GM23338 (cell line): ENCODE measurements around the gene PJA2. TPM values are rescaled to one million over a fixed set of nuclear protein-coding genes. Genes with fewer than 3 reads are reported as not detected.

Experiments
- ATAC-seq: fragments of 200-7000 bp; cut with Tn5 transposase; 3 replicates; pipeline ENCODE4 v1.9.1; 2020
- DNase-seq: peaks from one replicate; pipeline ENCODE4 v3.0.0-alpha.2; 2015; ENCODE audit warnings: low spot score
- H2AFZ ChIP-seq: fragments of 200-600 bp; sonication (generic); 2 replicates; pipeline ENCODE4 v1.8.0; 2016; ENCODE audit warnings: antibody characterized with exemption, mild to moderate bottlenecking, moderate library complexity
- H3F3A ChIP-seq: fragments of 200-600 bp; sonication (generic); replicated peaks from 2 replicates; pipeline ENCODE4 v1.8.0; 2017; ENCODE audit warnings: antibody characterized with exemption, mixed run types, low read depth
- H3K27ac ChIP-seq: fragments of 200-600 bp; sonication (generic); 2 replicates; pipeline ENCODE4 v1.6.1; 2016; ENCODE audit warnings: low read depth
- H3K27me3 ChIP-seq: fragments of 200-600 bp; sonication (generic); 2 replicates; pipeline ENCODE4 v1.8.0; 2016; ENCODE audit warnings: mild to moderate bottlenecking, mixed run types, moderate library complexity; ENCODE audit not compliant: insufficient read depth
- H3K36me3 ChIP-seq: fragments of 200-600 bp; sonication (generic); 2 replicates; pipeline ENCODE4 v1.8.0; 2016; ENCODE audit warnings: mild to moderate bottlenecking; ENCODE audit not compliant: insufficient read depth
- H3K4me1 ChIP-seq: fragments of 200-600 bp; sonication (generic); 2 replicates; pipeline ENCODE4 v1.8.0; 2016; ENCODE audit warnings: mild to moderate bottlenecking, moderate library complexity; ENCODE audit not compliant: insufficient read depth
- H3K4me2 ChIP-seq: fragments of 200-600 bp; sonication (generic); 2 replicates; pipeline ENCODE4 v1.7.1; 2017; ENCODE audit warnings: mixed run types
- H3K4me3 ChIP-seq: fragments of 200-600 bp; sonication (generic); 2 replicates; pipeline ENCODE4 v1.6.1; 2016; ENCODE audit warnings: mixed run types
- H3K79me2 ChIP-seq: fragments of 200-600 bp; sonication (generic); replicated peaks from 2 replicates; pipeline ENCODE4 v1.8.0; 2017; ENCODE audit warnings: mild to moderate bottlenecking; ENCODE audit not compliant: insufficient read depth
- H3K9me2 ChIP-seq: fragments of 200-600 bp; sonication (generic); 2 replicates; pipeline ENCODE4 v1.8.0; 2017; ENCODE audit not compliant: insufficient read depth
- H4K20me1 ChIP-seq: fragments of 200-600 bp; sonication (generic); replicated peaks from 2 replicates; pipeline ENCODE4 v1.8.0; 2017; ENCODE audit warnings: mild to moderate bottlenecking; ENCODE audit not compliant: insufficient read depth
- H3K27ac Mint-ChIP-seq: 2 replicates; pipeline ENCODE4 v1.8.0; 2020; ENCODE audit warnings: inconsistent platforms, mild to moderate bottlenecking, moderate library complexity, mixed read lengths
- H3K27me3 Mint-ChIP-seq: 3 replicates; pipeline ENCODE4 v1.8.0; 2022; ENCODE audit warnings: low read depth, mild to moderate bottlenecking, moderate library complexity, mixed read lengths, inconsistent platforms; ENCODE audit not compliant: insufficient read depth, poor library complexity
- H3K36me3 Mint-ChIP-seq: 3 replicates; pipeline ENCODE4 v1.8.0; 2021; ENCODE audit warnings: low read depth, mild to moderate bottlenecking, inconsistent platforms, moderate library complexity, mixed read lengths
- H3K4me1 Mint-ChIP-seq: 3 replicates; pipeline ENCODE4 v1.8.0; 2020; ENCODE audit warnings: mild to moderate bottlenecking, inconsistent platforms, mixed read lengths
- H3K4me3 Mint-ChIP-seq: 3 replicates; pipeline ENCODE4 v1.8.0; 2021; ENCODE audit warnings: moderate library complexity, mild to moderate bottlenecking, inconsistent platforms, mixed read lengths
- H3K9me3 Mint-ChIP-seq: 3 replicates; pipeline ENCODE4 v1.8.0; 2020; ENCODE audit warnings: moderate library complexity, mild to moderate bottlenecking, inconsistent platforms, mixed read lengths
- CREB1 ChIP-seq: fragments of 250-450 bp; sonication (Bioruptor Pico); IDR thresholded peaks from 2 replicates; pipeline ENCODE4 v1.5.0; 2020; ENCODE audit warnings: low read depth, mild to moderate bottlenecking, moderate library complexity
- CTCF ChIP-seq, 2 experiments: fragments of 200-600 bp in 1 of 2; sonication (generic) in 1 of 2; conservative IDR thresholded peaks; 2 replicates each; pipeline versions ENCODE4 v1.5.1 to v1.6.1; 2016 to 2017; ENCODE audit warnings: antibody characterized with exemption in 2 of 2, low read depth in 2 of 2, mild to moderate bottlenecking in 2 of 2, moderate library complexity in 1 of 2
- ETS1 ChIP-seq: IDR thresholded peaks from 2 replicates; pipeline ENCODE4 v1.6.1; 2016; ENCODE audit warnings: antibody characterized with exemption
- EZH2 ChIP-seq: fragments of 200-600 bp; sonication (generic); IDR thresholded peaks from one replicate; pipeline ENCODE4 v1.8.0; 2017; ENCODE audit warnings: antibody characterized with exemption, mild to moderate bottlenecking, low read depth; ENCODE audit not compliant: unreplicated experiment
- EZH2phosphoT487 ChIP-seq: fragments of 200-600 bp; sonication (generic); IDR thresholded peaks from one replicate; pipeline ENCODE4 v1.8.1; 2018; ENCODE audit warnings: antibody characterized with exemption; ENCODE audit not compliant: unreplicated experiment
- JUNB ChIP-seq: IDR thresholded peaks from one replicate; pipeline ENCODE4 v1.6.1; 2016; ENCODE audit warnings: antibody characterized with exemption; ENCODE audit not compliant: unreplicated experiment
- NANOG ChIP-seq: IDR thresholded peaks from 2 replicates; pipeline ENCODE4 v1.6.1; 2016; ENCODE audit warnings: antibody characterized with exemption, borderline replicate concordance
- POLR2AphosphoS5 ChIP-seq: IDR thresholded peaks from 2 replicates; pipeline ENCODE4 v1.6.1; 2016; ENCODE audit warnings: antibody characterized with exemption, low read depth
- REST ChIP-seq: IDR thresholded peaks from one replicate; pipeline ENCODE4 v1.6.1; 2018; ENCODE audit warnings: antibody characterized with exemption; ENCODE audit not compliant: unreplicated experiment
- STAT1 ChIP-seq: IDR thresholded peaks from one replicate; pipeline ENCODE4 v1.6.1; 2016; ENCODE audit warnings: antibody characterized with exemption; ENCODE audit not compliant: unreplicated experiment
- ZNF114 ChIP-seq: fragments of 250-450 bp; sonication (Bioruptor Pico); IDR thresholded peaks from 2 replicates; pipeline ENCODE4 v1.5.0; 2020; ENCODE audit warnings: mild to moderate bottlenecking, moderate library complexity
- ZNF331 ChIP-seq: fragments of 250-450 bp; sonication (Bioruptor Pico); IDR thresholded peaks from 2 replicates; pipeline ENCODE4 v1.5.0; 2020; ENCODE audit warnings: low read depth, mild to moderate bottlenecking, moderate library complexity
- ZNF462 ChIP-seq: fragments of 250-450 bp; sonication (Bioruptor Pico); IDR thresholded peaks from 2 replicates; pipeline ENCODE4 v1.5.0; 2020; ENCODE audit warnings: mild to moderate bottlenecking, moderate library complexity
- polyA plus RNA-seq: library from polyadenylated mRNA; unstranded; fragments of >200 nt; fragmentation: Nextera tagmentation; extraction: Ambion mirVana; gene quantifications from 2 replicates; pipeline ENCODE4 v1.2.1, GENCODE V29; 2016
- total RNA-seq: library from RNA; depleted of rRNA; stranded (reverse); fragments of >200 nt; shearing (Covaris generic); gene quantifications from 2 replicates; pipeline ENCODE4 v1.2.3, GENCODE V29; 2014

Gene PJA2
- total and polyA plus RNA-seq, 2 experiments from 2014 or later: 31.5 to 65.3 TPM

- Mint-ChIP-seq H3K27ac (no peak overlapping the region), H3K9me3 (peaks cover 10% of the 10 kb centered on the region), H3K4me1 (no peaks in the 10 kb centered on the region; the same call in 2 of the 3 replicates), H3K27me3 (peaks cover 3% of the 10 kb centered on the region), H3K36me3 (peaks cover 31% of the 10 kb centered on the region), H3K4me3 (no peak overlapping the region)
- H3K4me1 ChIP-seq: no peaks in the 10 kb centered on the region
- no peak overlapping the region for H2AFZ ChIP-seq
- ATAC-seq: no peak
- H3K79me2 ChIP-seq: no peaks in the 10 kb centered on the region
- H3F3A ChIP-seq: no peaks in the 10 kb centered on the region
- H4K20me1 ChIP-seq: no peaks in the 10 kb centered on the region
- no peak overlapping the region for H3K4me2 ChIP-seq
- TF ChIP-seq ZNF114 (CRISPR knock-in tag): no peak
- no peak for TF ChIP-seq STAT1
- TF ChIP-seq CTCF (conservative IDR thresholded peaks at IDR 0.05; ENCODE audit: low read depth in 2 of 2): no peak
- TF ChIP-seq POLR2AphosphoS5: no peak
- TF ChIP-seq ZNF331 (CRISPR knock-in tag): no peak
- TF ChIP-seq NANOG: no peak
- no peak for TF ChIP-seq CREB1
- TF ChIP-seq ZNF462 (CRISPR knock-in tag): no peak
- TF ChIP-seq EZH2: no peak
- no peak for TF ChIP-seq ETS1
- TF ChIP-seq EZH2phosphoT487: no peak
- TF ChIP-seq REST: no peak
- TF ChIP-seq JUNB: no peak
- no peaks in the 10 kb centered on the region for H3K27me3 ChIP-seq
- H3K9me2 ChIP-seq: no peaks in the 10 kb centered on the region
- H3K36me3 ChIP-seq: peaks cover 15% of the 10 kb centered on the region
- H3K27ac ChIP-seq: no peak overlapping the region
- H3K4me3 ChIP-seq: no peak overlapping the region
- no peak for DNase-seq
Measured at GRCh38 chr5:109340351-109340750, 69.4 kb downstream of the PJA2 start.
